ENCODE results near the gene HBM.
"Not testable (repeated sequence)": the region's sequence is repeated elsewhere in the genome, so short reads cannot be mapped to it uniquely, and the experiment has no call there.

HBM gene

GRCh38 chr16:170788-171187, 5.0 kb downstream of the HBM start:
- no peak for DNase-seq

- not testable (repeated sequence) for DNase-seq
Measured at GRCh38 chr16:172374-172941, 6.7 kb downstream of the HBM start, which contains the start of gene HBA2. Gene HBA2 (plus strand): TSS chr16:172876. CDS start chr16:172913, 37 bp downstream.

GRCh38 chr16:173211-173854, 7.6 kb downstream of the HBM start:
- not testable (repeated sequence) for DNase-seq

GRCh38 chr16:173928-174769, 8.4 kb downstream of the HBM start:
- not testable (repeated sequence) for DNase-seq

- DNase-seq: no peak
Measured at GRCh38 chr16:175011-175949, 9.5 kb downstream of the HBM start.

- DNase-seq: not testable (repeated sequence)
Measured at GRCh38 chr16:176006-176405, 10.2 kb downstream of the HBM start.

- not testable (repeated sequence) for DNase-seq
Measured at GRCh38 chr16:176477-177382, 11.0 kb downstream of the HBM start, which contains the start of gene HBA1. Gene HBA1 (plus strand): TSS chr16:176680. CDS start chr16:176717, 37 bp downstream.

GRCh38 chr16:177394-177822, 11.6 kb downstream of the HBM start:
- peak; percentile 93 for DNase-seq

- no peak for DNase-seq
Measured at GRCh38 chr16:177981-178667, 12.3 kb downstream of the HBM start.

- DNase-seq: no peak
Measured at GRCh38 chr16:178668-179015, 12.9 kb downstream of the HBM start.

GRCh38 chr16:179211-180092, 13.7 kb downstream of the HBM start:
- no peak for DNase-seq

GRCh38 chr16:180101-180675, 14.4 kb downstream of the HBM start, which contains the start of gene HBQ1:
Gene HBQ1 (plus strand): TSS chr16:180459. CDS start chr16:180487, 28 bp downstream.
- DNase-seq: no peak

GRCh38 chr16:180681-181564, 15.1 kb downstream of the HBM start:
- no peak for DNase-seq

GRCh38 chr16:181565-182021, 15.8 kb downstream of the HBM start:
- DNase-seq: no peak

GRCh38 chr16:183005-183404, 17.2 kb downstream of the HBM start:
- no peak for DNase-seq

GRCh38 chr16:185213-185612, 19.4 kb downstream of the HBM start:
- DNase-seq: no peak

GRCh38 chr16:185691-186090, 19.9 kb downstream of the HBM start:
- no peak for DNase-seq

- no peak for DNase-seq
Measured at GRCh38 chr16:187330-187729, 21.6 kb downstream of the HBM start.

All from NCI-H510A treated with DMSO at 0.1 percent for 48 hours (cell line).